DMS53 (cell line): ENCODE results near the gene SCYL3.
"Not testable (repeated sequence)": the region's sequence is repeated elsewhere in the genome, so short reads cannot be mapped to it uniquely, and the experiment has no call there.

Source experiments
- DNase-seq: peaks from one replicate; lab custom pipeline; 2025; lab: John Stamatoyannopoulos, UW

SCYL3 gene

DNA sequence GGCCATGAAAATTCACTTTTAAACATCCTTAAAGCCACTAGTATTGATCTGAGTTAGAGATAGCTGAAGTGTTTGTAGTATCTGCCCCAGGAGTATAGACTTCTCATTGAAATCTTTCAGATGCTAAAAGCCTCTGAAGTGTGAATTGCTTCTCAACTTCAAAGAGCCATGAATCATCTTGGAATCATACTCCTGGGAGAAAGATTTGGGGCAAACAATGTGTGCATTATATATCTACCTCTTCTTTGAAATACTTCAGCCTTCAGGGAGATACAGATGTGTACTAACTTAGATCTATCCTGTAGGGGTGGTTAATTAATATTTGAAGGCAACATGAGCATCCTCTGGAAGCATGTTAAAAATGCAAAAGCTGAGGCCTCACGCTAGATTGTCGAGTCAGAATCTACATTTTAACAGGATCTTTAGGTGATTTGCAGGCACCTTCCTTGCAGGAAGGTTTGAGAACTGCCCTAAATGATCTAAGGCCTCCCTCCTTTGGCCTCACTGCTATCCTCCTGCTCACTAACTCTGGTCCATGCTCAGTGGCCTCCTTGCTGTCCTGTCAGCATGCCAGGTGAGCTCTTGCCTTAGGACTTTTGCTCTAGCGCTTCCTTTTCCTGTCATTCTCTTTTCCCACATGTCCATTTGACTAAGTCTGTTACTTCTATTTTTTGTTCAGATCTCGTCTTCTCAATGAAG, 6.0 kb upstream of the SCYL3 start:
- DNase-seq, result no peak

DNA sequence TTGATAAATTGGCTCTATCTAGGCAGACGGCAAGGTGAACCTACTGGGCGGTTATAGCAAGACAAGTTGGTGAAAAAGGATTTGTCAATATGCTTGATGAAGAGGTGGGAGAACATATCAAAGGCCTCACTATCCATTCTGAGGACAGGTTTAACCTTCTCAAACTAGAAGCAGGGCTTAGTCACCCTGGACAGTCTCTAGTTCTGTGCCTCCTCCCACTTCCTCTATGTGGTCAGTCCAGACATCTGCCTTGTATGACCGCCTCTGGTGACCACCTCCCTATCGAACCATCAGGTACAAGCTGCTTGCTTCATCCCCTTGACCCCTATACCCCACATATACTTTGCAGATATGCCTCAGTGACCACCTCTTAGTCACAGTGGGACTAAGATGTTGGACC, 2.3 kb upstream of the SCYL3 start:
- no peak for DNase-seq

- DNase-seq, result peak; percentile 57
Observed at GRCh38 chr1:169894424-169895145, 889 bp upstream of the SCYL3 start.

- peak; percentile 67 for DNase-seq
Observed at GRCh38 chr1:169892927-169893644, 610 bp downstream of the SCYL3 start.

DNA sequence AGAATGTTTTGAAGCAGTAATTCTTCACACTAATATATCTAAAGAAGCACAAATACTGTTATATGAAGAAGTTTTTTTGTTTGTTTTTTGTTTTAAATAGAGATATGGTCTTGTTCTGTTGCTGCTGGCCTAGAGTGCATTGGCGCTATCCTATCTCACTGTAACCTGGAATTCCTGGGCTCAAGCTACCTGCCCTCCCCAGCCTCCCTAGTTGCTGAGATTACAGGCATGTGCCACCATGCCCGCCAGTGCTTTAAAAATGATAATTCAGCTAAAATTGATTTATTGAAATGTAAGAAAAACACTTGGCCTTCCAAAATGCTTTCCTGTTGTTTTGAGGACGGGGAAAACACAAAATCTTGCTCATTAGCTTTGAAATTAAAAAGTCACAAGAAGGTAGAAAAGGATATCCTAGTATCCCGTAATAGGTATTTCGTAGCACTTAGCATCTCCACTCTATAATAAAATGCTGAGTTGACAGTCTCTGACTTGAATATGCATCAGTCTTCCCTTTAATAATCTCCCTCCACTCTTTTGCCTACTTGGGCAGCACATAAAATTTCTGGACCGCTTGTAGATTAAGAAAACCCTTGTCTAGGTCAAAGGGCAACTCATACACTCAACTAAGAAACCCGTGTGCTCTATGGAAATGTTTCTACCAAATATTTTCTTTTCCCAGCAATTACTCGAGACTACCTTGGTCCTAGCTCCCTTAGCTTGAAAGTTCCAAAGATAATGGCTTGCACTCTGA, 1.3 kb downstream of the SCYL3 start:
- peak; percentile 38 for DNase-seq

GRCh38 chr1:169891539-169891885, 2.2 kb downstream of the SCYL3 start:
- no peak for DNase-seq

- peak; percentile 85 for DNase-seq
Observed at GRCh38 chr1:169890761-169891538, 2.7 kb downstream of the SCYL3 start.

DNA sequence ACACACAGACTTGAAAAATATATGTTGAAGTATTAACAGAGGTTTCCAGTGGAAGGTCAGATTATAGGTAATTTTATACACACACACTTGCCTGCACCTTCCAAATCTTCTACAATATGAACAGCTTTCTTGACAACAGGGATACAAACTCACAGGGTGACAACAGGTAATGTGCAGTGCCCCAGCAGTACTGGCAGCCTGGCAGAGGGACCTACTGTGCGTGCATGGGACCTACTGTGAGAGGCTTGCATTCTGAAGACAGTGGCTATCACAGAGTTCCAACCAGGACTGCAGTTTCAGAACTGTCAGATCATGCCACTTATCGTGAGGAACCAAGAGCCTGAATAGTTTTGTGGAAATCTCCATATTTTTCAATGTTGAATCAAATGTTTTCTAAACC, 3.8 kb downstream of the SCYL3 start:
- DNase-seq, result no peak

- DNase-seq, result no peak
Observed at GRCh38 chr1:169886931-169887330, 6.8 kb downstream of the SCYL3 start.

DNA sequence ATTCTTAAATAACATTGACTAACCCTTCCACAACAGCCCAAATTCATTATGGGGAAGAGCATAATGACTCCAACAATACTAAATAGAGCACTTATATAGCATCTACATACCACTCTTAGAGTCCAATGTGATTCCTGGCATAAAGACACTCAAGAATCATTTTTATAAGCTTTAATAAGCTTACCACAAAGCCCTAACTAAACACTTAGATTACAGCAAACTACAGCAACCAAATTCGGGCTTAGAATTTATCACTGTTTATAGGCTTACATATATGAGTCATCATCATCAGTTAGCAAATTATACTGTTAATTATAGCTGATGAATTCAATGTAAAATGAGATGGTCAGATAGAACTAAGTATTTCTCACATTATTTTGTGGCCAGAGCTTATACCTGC, 7.3 kb downstream of the SCYL3 start:
- no peak for DNase-seq

GRCh38 chr1:169885207-169885606, 8.5 kb downstream of the SCYL3 start:
- DNase-seq, result no peak

- no peak for DNase-seq
Observed at GRCh38 chr1:169884634-169885033, 9.1 kb downstream of the SCYL3 start.

DNA sequence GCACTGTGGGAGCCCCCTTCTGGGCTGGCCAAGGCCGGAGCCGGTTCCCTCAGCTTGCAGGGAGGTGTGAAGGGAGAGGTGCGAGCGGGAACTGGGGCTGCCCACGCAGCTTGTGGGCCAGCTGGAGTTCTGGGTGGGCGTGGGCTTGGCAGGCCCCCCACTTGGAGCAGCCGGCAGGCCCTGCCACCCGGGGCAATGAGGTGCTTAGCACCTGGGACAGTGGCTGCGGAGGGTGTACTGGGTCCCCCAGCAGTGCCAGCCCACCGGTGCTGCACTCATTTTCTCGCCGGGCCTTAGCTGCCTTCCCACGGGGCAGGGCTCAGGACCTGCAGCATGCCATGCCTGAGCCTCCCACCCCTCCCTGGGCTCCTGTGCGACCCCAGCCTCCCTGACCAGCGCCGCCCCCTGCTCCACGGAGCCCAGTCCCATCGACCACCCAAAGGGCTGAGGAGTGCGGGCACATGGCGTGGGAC, 11.6 kb downstream of the SCYL3 start:
- DNase-seq, result no peak

GRCh38 chr1:169879034-169879840, 14.5 kb downstream of the SCYL3 start:
- no peak for DNase-seq

DNA sequence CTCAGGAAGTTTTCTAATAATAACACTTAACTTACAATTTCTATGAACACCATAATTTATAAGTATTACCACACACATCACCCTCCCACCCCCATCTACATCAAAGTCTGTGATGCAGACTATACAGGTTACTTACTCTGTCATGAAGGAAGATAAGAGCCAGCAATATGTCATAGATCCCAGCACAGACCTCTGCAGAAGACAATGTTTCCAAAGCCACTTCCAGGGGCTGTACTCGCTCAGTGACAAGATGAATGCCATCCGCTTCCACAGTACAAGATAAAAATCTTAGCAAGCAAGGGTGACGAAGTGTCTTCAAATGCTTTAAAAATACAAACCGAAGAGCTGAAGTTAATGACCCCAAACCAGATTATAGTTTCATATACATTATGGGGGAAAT, 15.2 kb downstream of the SCYL3 start:
- DNase-seq, result no peak

GRCh38 chr1:169877800-169878491, 15.8 kb downstream of the SCYL3 start:
- DNase-seq, result no peak

DNA sequence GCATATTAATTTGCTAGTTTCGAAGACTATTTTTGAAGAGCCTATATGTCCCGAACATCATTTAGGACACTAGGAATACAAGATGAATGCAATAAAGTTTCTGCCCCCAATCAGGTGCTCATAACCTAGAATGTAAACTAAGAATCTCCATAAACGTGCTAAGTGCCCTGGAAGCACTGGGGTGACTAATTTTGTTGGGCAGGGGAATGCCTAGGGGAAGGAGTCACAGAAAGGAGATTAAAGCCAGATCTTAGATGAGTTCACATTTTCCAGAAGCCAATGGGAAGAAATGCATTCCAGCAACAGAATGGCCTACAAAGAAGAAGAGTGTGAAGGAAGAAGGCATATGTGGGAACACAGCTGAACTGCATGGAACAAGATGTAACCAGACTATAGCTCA, 19.5 kb downstream of the SCYL3 start:
- DNase-seq, result no peak

- DNase-seq, result no peak
Observed at GRCh38 chr1:169873582-169874199, 20.0 kb downstream of the SCYL3 start.

- DNase-seq, result no peak
Observed at GRCh38 chr1:169872906-169873305, 20.8 kb downstream of the SCYL3 start.

DNA sequence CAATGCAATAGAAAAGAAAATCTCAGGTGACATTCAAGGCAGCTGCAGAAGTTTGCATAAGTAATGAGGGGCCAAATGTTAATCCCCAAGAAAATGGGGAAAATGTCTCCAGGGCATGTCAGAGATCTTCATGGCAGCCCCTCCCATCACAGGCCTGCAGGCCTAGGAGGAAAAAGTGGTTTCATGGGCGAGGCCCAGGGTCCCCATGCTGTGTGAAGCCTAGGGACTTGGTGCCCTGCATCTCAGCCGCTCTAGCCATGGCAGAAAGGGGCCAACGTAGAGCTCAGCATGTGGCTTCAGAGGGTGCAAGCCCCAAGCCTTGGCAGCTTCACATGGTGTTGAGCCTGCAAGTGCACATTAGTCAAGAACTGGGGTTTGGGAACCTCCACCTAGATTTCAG, 21.7 kb downstream of the SCYL3 start:
- not testable (repeated sequence) for DNase-seq
